Mammary epithelial cell (primary cell): ENCODE results near the gene MLXIP.

Experiments
- EZH2 ChIP-seq: IDR thresholded peaks from 2 replicates; pipeline ENCODE4 v1.6.1; 2012; ENCODE audit warnings: low read length, inconsistent platforms, borderline replicate concordance
- TF ChIP-seq, protein P1 (sequence below), 2 donors: IDR thresholded peaks in 1 of 2; conservative IDR thresholded peaks in 1 of 2; 2 replicates each; pipeline ENCODE4 v1.5.1; 2011 to 2012; ENCODE audit warnings: inconsistent platforms in 2 of 2, low read length in 2 of 2, mild to moderate bottlenecking in 2 of 2, control low read depth in 1 of 2, low read depth in 1 of 2; ENCODE audit not compliant: insufficient read depth in 1 of 2; ENCODE audit errors: extremely low read depth in 1 of 2

DNA sequence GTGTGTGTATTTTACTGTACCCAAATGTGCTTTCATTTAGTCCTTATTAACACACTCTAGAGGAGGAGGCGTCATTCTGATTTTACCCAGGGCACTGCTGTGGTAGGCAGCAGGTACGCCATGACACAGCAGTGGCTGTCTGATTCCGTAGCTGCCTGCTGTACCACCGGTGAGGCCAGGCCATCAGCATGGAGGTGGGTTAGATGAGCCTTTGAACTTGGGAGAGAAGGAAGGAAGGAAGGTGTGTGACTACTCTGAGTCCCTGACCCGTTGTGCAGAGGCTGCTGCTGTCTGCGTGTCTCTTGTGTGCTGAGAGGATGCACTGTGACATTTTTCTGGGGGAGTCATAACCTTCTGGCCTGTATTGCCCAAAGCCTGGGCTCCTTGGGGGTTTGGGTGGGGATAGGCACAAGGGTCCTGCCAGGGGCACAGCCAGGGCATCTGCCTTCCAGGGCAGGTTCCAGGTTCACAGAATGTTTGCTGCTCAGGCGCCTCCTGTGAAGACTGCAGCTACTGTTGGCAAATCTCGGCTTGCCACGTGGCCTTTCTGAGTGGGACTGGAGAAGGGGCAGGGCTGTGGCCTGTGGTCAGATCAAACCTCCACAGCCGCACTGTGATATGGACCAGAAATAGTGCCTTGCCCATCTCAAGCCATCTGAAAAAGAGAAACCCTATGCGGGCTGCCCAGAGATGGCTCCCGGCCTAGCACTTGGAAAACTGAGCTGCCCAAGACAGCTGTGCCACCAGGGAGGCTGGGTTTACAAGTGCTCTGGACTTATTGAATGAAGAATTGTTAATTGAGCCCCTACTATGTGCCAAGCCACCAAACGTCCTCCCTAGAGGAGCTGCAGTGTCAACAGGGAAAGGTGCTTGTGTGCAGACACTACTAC, 47.1 kb downstream of the MLXIP start:
- TF ChIP-seq, protein P1, sequence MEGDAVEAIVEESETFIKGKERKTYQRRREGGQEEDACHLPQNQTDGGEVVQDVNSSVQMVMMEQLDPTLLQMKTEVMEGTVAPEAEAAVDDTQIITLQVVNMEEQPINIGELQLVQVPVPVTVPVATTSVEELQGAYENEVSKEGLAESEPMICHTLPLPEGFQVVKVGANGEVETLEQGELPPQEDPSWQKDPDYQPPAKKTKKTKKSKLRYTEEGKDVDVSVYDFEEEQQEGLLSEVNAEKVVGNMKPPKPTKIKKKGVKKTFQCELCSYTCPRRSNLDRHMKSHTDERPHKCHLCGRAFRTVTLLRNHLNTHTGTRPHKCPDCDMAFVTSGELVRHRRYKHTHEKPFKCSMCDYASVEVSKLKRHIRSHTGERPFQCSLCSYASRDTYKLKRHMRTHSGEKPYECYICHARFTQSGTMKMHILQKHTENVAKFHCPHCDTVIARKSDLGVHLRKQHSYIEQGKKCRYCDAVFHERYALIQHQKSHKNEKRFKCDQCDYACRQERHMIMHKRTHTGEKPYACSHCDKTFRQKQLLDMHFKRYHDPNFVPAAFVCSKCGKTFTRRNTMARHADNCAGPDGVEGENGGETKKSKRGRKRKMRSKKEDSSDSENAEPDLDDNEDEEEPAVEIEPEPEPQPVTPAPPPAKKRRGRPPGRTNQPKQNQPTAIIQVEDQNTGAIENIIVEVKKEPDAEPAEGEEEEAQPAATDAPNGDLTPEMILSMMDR (conservative IDR thresholded peaks at IDR 0.05 in 1 of 2, IDR thresholded peaks at IDR 0.05 in 1 of 2; ENCODE audit: extremely low read depth in 1 of 2, insufficient read depth in 1 of 2, low read depth in 1 of 2, low read length in 2 of 2) = no peak
- TF ChIP-seq EZH2 = no peak
